ENCODE data around the gene PLXNC1.

DNA sequence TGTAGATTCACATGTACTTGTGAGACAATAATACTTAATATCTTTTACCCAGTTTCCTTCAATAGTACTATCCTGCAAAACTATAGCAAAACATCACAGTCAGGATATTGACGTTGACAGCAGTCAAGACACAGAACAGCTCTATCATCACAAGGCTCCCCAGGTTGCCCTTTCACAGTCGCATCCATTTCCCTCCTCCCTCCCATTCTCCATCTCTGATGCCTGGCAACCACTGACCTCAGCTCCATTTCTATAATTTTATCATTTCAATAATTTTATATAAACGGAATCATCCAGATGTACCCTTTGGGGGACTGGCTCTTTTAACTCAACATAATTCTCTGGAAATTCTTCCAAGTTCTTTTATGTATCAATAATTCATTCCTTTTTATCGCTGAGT, 81.5 kb downstream of the PLXNC1 start:
- TF ChIP-seq, protein P1, sequence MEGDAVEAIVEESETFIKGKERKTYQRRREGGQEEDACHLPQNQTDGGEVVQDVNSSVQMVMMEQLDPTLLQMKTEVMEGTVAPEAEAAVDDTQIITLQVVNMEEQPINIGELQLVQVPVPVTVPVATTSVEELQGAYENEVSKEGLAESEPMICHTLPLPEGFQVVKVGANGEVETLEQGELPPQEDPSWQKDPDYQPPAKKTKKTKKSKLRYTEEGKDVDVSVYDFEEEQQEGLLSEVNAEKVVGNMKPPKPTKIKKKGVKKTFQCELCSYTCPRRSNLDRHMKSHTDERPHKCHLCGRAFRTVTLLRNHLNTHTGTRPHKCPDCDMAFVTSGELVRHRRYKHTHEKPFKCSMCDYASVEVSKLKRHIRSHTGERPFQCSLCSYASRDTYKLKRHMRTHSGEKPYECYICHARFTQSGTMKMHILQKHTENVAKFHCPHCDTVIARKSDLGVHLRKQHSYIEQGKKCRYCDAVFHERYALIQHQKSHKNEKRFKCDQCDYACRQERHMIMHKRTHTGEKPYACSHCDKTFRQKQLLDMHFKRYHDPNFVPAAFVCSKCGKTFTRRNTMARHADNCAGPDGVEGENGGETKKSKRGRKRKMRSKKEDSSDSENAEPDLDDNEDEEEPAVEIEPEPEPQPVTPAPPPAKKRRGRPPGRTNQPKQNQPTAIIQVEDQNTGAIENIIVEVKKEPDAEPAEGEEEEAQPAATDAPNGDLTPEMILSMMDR (conservative IDR thresholded peaks at IDR 0.05; ENCODE audit: low read depth, low read length), result no peak
- no peak for TF ChIP-seq EZH2 (IDR thresholded peaks at IDR 0.05; ENCODE audit: borderline replicate concordance, low read depth, low read length, poor library complexity, severe bottlenecking)
